ENCODE data around the gene MAP2K2. TPM values are rescaled to one million over a fixed set of nuclear protein-coding genes. Genes with fewer than 3 reads are reported as not detected.

Gene MAP2K2
- total and polyA plus RNA-seq, 9 of the 15 experiments (the other 6 are each of a cell fraction or from before 2014, with no cell fraction given) = 1.0 to 151 (median 58.3) TPM

DNA sequence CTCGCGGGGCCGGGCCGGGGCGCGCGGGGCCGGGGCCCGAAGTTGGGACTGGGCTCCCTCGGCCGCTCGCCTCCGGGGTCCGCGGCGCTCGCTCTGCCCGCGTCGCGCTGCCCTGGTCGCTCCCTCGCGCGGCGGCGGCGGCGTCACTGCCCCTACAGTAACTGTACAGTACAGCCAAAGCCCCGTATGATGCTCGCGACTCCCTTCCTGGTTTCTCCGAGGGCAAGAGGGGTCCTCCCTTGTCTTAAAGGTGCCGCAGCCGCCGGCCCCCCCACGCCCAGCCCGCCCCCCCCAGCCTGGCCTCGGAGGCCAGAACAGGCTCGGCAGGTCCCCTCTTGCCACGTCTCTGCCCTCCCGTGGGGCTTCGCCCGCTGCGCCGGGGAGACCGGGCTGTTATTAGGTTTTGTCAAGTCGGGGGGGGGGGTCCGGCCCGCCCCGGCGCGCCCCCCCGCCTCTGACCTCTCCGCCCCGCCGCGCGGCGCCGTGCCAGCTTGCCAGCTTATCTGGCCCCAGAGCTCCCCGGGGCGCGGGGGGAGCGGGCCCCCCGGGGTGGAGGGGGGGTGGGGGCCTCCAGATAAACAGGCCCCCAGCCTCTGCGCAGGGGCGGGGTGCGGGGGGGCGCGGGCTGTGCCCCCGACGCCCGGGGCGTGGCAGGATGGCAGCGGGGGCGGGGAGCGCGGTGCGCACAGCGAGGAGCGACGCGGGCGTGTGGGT is 57.1 kb downstream of the MAP2K2 start, which contains the start of gene ZBTB7A (continued):
- TF ChIP-seq, protein P1, sequence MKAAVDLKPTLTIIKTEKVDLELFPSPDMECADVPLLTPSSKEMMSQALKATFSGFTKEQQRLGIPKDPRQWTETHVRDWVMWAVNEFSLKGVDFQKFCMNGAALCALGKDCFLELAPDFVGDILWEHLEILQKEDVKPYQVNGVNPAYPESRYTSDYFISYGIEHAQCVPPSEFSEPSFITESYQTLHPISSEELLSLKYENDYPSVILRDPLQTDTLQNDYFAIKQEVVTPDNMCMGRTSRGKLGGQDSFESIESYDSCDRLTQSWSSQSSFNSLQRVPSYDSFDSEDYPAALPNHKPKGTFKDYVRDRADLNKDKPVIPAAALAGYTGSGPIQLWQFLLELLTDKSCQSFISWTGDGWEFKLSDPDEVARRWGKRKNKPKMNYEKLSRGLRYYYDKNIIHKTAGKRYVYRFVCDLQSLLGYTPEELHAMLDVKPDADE (conservative IDR thresholded peaks at IDR 0.05; ENCODE audit: control insufficient read depth, low read depth, low read length) = peak; percentile 56; the same call in 1 of the 2 replicates
- TF ChIP-seq NFIC (IDR thresholded peaks at IDR 0.05) (peak; percentile 72), ZNF551 (CRISPR knock-in tag; IDR thresholded peaks at IDR 0.05) (no peak), ZFX (CRISPR knock-in tag; IDR thresholded peaks at IDR 0.05) (0 out of 2 replicates have a peak, but pooled peaks have one; percentile 15), KDM4B (IDR thresholded peaks at IDR 0.05; ENCODE audit: borderline replicate concordance in 2 of 2, low read depth in 1 of 2) (peak in 1 of 2 experiments; percentile 85; a peak in 2 of 4 replicates), SIN3A (IDR thresholded peaks at IDR 0.05; ENCODE audit: borderline replicate concordance in 2 of 2, control insufficient read depth in 1 of 2, low read depth in 2 of 2, low read length in 2 of 2) (peak in 1 of 2 experiments; percentile 47; a peak in 1 of 4 replicates), HNRNPL (IDR thresholded peaks at IDR 0.05; ENCODE audit: low read depth, low read length) (peak; percentile 85), FOXJ2 (tag; IDR thresholded peaks at IDR 0.05) (0 out of 2 replicates have a peak, but pooled peaks have one; percentile 53), SNRNP70 (optimal IDR thresholded peaks at IDR 0.05; ENCODE audit: low read depth, low read length) (no peak), HMGN3 (IDR thresholded peaks at IDR 0.05; ENCODE audit: borderline replicate concordance, extremely low read depth, insufficient read length, low read depth, low read length) (peak; percentile 69), RB1 (IDR thresholded peaks at IDR 0.05; ENCODE audit: low read depth) (0 out of 2 replicates have a peak, but pooled peaks have one; percentile 8), ZBTB7A (IDR thresholded peaks at IDR 0.05; ENCODE audit: borderline replicate concordance, control insufficient read depth, low read depth, low read length) (peak; percentile 64), CREB1 (IDR thresholded peaks at IDR 0.05) (peak; percentile 85), CREB1 (CRISPR knock-in tag; IDR thresholded peaks at IDR 0.05) (peak; percentile 56; the same call in 1 of the 2 replicates), SMC3 (conservative IDR thresholded peaks at IDR 0.05; ENCODE audit: insufficient read depth, low read depth, low read length) (no peak), CCNT2 (IDR thresholded peaks at IDR 0.05; ENCODE audit: borderline replicate concordance, extremely low read depth, insufficient read length, low read depth, low read length) (peak; percentile 84), GABPB1 (CRISPR knock-in tag; IDR thresholded peaks at IDR 0.05) (0 out of 2 replicates have a peak, but pooled peaks have one; percentile 14)
- TF ChIP-seq, protein P2, sequence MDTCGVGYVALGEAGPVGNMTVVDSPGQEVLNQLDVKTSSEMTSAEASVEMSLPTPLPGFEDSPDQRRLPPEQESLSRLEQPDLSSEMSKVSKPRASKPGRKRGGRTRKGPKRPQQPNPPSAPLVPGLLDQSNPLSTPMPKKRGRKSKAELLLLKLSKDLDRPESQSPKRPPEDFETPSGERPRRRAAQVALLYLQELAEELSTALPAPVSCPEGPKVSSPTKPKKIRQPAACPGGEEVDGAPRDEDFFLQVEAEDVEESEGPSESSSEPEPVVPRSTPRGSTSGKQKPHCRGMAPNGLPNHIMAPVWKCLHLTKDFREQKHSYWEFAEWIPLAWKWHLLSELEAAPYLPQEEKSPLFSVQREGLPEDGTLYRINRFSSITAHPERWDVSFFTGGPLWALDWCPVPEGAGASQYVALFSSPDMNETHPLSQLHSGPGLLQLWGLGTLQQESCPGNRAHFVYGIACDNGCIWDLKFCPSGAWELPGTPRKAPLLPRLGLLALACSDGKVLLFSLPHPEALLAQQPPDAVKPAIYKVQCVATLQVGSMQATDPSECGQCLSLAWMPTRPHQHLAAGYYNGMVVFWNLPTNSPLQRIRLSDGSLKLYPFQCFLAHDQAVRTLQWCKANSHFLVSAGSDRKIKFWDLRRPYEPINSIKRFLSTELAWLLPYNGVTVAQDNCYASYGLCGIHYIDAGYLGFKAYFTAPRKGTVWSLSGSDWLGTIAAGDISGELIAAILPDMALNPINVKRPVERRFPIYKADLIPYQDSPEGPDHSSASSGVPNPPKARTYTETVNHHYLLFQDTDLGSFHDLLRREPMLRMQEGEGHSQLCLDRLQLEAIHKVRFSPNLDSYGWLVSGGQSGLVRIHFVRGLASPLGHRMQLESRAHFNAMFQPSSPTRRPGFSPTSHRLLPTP (IDR thresholded peaks at IDR 0.05; ENCODE audit: borderline replicate concordance, extremely low read depth, insufficient read length) = no peak
- TF ChIP-seq, protein P3, sequence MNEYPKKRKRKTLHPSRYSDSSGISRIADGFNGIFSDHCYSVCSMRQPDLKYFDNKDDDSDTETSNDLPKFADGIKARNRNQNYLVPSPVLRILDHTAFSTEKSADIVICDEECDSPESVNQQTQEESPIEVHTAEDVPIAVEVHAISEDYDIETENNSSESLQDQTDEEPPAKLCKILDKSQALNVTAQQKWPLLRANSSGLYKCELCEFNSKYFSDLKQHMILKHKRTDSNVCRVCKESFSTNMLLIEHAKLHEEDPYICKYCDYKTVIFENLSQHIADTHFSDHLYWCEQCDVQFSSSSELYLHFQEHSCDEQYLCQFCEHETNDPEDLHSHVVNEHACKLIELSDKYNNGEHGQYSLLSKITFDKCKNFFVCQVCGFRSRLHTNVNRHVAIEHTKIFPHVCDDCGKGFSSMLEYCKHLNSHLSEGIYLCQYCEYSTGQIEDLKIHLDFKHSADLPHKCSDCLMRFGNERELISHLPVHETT (CRISPR knock-in tag; conservative IDR thresholded peaks at IDR 0.05 in 1 of 2, IDR thresholded peaks at IDR 0.05 in 1 of 2) = peak in 1 of 2 experiments; percentile 100; a peak in 2 of 4 replicates
